SK-N-SH treated with all-trans-retinoic acid at 6 μM for 48 hours (cell line): ENCODE results near the gene TTC13.

Experiments used
- BACH2 ChIP-seq: fragments of 250-450 bp; sonication (Bioruptor Pico); IDR thresholded peaks from 2 replicates; pipeline ENCODE4 v1.9.0; 2021; ENCODE audit warnings: mild to moderate bottlenecking, borderline replicate concordance
- CREB5 ChIP-seq: fragments of 250-450 bp; sonication (Bioruptor Pico); IDR thresholded peaks from 2 replicates; pipeline ENCODE4 v1.5.1; 2020; ENCODE audit warnings: low read depth, mild to moderate bottlenecking, moderate library complexity
- CSRNP3 ChIP-seq: fragments of 250-450 bp; sonication (Bioruptor Pico); IDR thresholded peaks from 2 replicates; pipeline ENCODE4 v1.5.1; 2021; ENCODE audit warnings: mild to moderate bottlenecking, moderate library complexity
- PATZ1 ChIP-seq: fragments of 250-450 bp; sonication (Bioruptor Pico); IDR thresholded peaks from 2 replicates; pipeline ENCODE4 v1.8.0; 2020; ENCODE audit warnings: mild to moderate bottlenecking, moderate library complexity, borderline replicate concordance
- RARB ChIP-seq: fragments of 250-450 bp; sonication (Bioruptor Pico); IDR thresholded peaks from 2 replicates; pipeline ENCODE4 v1.8.0; 2021; ENCODE audit warnings: mild to moderate bottlenecking, moderate library complexity
- TOX ChIP-seq: fragments of 250-450 bp; sonication (Bioruptor Pico); IDR thresholded peaks from 2 replicates; pipeline ENCODE4 v1.8.0; 2021; ENCODE audit warnings: mild to moderate bottlenecking, moderate library complexity, borderline replicate concordance
- ZNF70 ChIP-seq: fragments of 450-650 bp; formaldehyde crosslinking; IDR thresholded peaks from 2 replicates; pipeline ENCODE4 v1.5.0; 2020; ENCODE audit warnings: mild to moderate bottlenecking, moderate library complexity
- ZNF8 ChIP-seq: fragments of 450-650 bp; formaldehyde crosslinking; IDR thresholded peaks from 2 replicates; pipeline ENCODE4 v1.5.0; 2020; ENCODE audit warnings: mild to moderate bottlenecking, moderate library complexity

- TF ChIP-seq TOX: no peak
- no peak for TF ChIP-seq RARB
- no peak for TF ChIP-seq ZNF70
- TF ChIP-seq ZNF8 (CRISPR knock-in tag): no peak
- no peak for TF ChIP-seq CSRNP3
- TF ChIP-seq CREB5 (CRISPR knock-in tag): no peak
- TF ChIP-seq BACH2 (CRISPR knock-in tag): no peak
- no peak for TF ChIP-seq PATZ1 (CRISPR knock-in tag)
Observed at GRCh38 chr1:230884646-230885045, 94.0 kb downstream of the TTC13 start.
